ENCODE data around the gene KCNC3. TPM values are rescaled to one million over a fixed set of nuclear protein-coding genes. Genes with fewer than 3 reads are reported as not detected.

The KCNC3 gene
- total and polyA plus RNA-seq, 2 donors (not counting 3 experiments of a cell fraction or from before 2014, with no cell fraction given): 0.22 to 0.91 TPM

DNA sequence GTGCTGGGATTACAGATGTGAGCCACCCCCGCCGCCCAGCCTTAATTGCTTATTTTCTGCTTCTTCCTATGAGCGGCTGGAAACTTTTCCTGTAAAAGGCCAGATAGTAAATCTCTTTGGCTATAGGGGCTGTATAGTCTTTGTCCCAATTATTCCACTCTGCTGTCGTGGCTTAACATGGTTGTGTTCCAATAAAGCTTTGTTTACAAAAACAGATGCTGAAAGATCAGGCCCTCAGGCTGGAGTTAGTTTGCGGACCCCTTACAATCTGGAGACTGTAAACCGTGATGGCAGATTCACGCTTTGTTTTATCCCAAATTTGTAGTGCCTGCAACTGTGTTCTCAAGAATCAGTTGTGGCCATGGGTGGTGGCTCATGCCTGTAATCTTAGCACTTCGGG lies 10.7 kb downstream of the KCNC3 start:
- FAIRE-seq (no peak), DNase-seq (ENCODE audit: low read depth, low spot score) (no peak)
- H3K27me3 ChIP-seq (ENCODE audit: control insufficient read depth in 2 of 2, insufficient read depth in 2 of 2, low read length in 2 of 2): peaks cover 17 to 21% of the 10 kb centered on the region in 2 experiments
- no peaks in the 10 kb centered on the region for H3K79me2 ChIP-seq (ENCODE audit: control insufficient read depth, insufficient read depth, low read length)
- no peak overlapping the region for H3K27ac ChIP-seq (ENCODE audit: insufficient read depth, low read depth, low read length)
- no peak overlapping the region for H3K4me3 ChIP-seq (replicated peaks in 1 of 3; ENCODE audit: insufficient read depth in 1 of 3, low read depth in 1 of 3, low read length in 3 of 3)
- H4K20me1 ChIP-seq (replicated peaks; ENCODE audit: control insufficient read depth, extremely low read depth, insufficient read depth, low read length): no peaks in the 10 kb centered on the region
- H3K36me3 ChIP-seq (ENCODE audit: control insufficient read depth in 2 of 2, extremely low read depth in 1 of 2, insufficient read depth in 2 of 2, low read length in 2 of 2): no peaks in the 10 kb centered on the region
- no TSS peak for BruUV-seq (replicated peaks)
- POLR2A ChIA-PET: no interaction called here
- no peak overlapping the region for H3K9ac ChIP-seq (replicated peaks; ENCODE audit: extremely low read depth, insufficient read depth, low read length)
- no peak for TF ChIP-seq EZH2 (IDR thresholded peaks at IDR 0.05; ENCODE audit: borderline replicate concordance, low read depth, low read length, severe bottlenecking)
- TF ChIP-seq POLR2AphosphoS5 (IDR thresholded peaks at IDR 0.05; ENCODE audit: insufficient read depth, low read depth, low read length): no peak
- H2AFZ ChIP-seq (ENCODE audit: low read depth, low read length): no peak overlapping the region
- H3K4me1 ChIP-seq (ENCODE audit: control insufficient read depth, extremely low read depth, insufficient read depth, low read length): no peaks in the 10 kb centered on the region
- H3K4me2 ChIP-seq (ENCODE audit: insufficient read depth, low read length): no peak overlapping the region
- CTCF ChIA-PET: interaction anchor here (0.8 kb wide), 2 partner anchors 10 to 66 kb away, joined by 3 to 6 read pairs; partner anchors contain the start of gene KCNC3
- intact Hi-C loops (cut with micrococcal nuclease): no loop called here
- dilution Hi-C loops (cut with MboI; ENCODE audit: extremely low pct_ligation_motif_present, low sequenced_read_pairs): no loop called here
- no peaks in the 10 kb centered on the region for H3K9me1 ChIP-seq (replicated peaks; ENCODE audit: control insufficient read depth, extremely low read depth, insufficient read depth, low read length)
- H3K9me3 ChIP-seq (replicated peaks; ENCODE audit: control insufficient read depth, insufficient read depth, low read length): no peaks in the 10 kb centered on the region

DNA sequence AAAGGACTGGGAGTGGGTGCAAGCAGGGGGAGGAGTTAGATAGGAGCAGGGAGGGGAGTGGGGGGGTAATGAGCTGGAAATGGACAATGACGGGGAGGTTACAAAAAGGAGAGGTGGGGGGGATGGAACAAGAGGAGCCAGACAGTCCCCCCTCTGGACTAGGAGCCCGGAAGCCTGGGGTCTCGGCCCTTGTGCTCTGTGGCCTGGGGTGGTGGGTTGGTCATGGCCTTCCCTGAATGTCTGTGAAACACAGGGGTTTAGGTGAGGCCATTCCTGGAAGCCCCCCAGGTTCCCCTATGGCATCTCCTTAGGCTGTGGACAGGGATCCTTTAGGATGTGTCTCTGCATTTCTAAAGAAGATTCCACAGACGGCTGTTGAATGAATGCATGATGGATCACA lies 12.1 kb downstream of the KCNC3 start:
- dilution Hi-C loops (cut with MboI; ENCODE audit: extremely low pct_ligation_motif_present, low sequenced_read_pairs): no loop called here
- Histone ChIP-seq H3K9me1 (replicated peaks; ENCODE audit: control insufficient read depth, extremely low read depth, insufficient read depth, low read length) (no peaks in the 10 kb centered on the region), H3K9me3 (replicated peaks; ENCODE audit: control insufficient read depth, insufficient read depth, low read length) (no peaks in the 10 kb centered on the region), H3K79me2 (ENCODE audit: control insufficient read depth, insufficient read depth, low read length) (no peaks in the 10 kb centered on the region), H4K20me1 (replicated peaks; ENCODE audit: control insufficient read depth, extremely low read depth, insufficient read depth, low read length) (no peaks in the 10 kb centered on the region), H3K27me3 (ENCODE audit: control insufficient read depth in 2 of 2, insufficient read depth in 2 of 2, low read length in 2 of 2) (peaks cover 28 to 30% of the 10 kb centered on the region in 2 experiments), H3K27ac (ENCODE audit: insufficient read depth, low read depth, low read length) (no peak overlapping the region), H3K4me2 (ENCODE audit: insufficient read depth, low read length) (no peak overlapping the region), H3K36me3 (ENCODE audit: control insufficient read depth in 2 of 2, extremely low read depth in 1 of 2, insufficient read depth in 2 of 2, low read length in 2 of 2) (no peaks in the 10 kb centered on the region), H3K4me1 (ENCODE audit: control insufficient read depth, extremely low read depth, insufficient read depth, low read length) (no peaks in the 10 kb centered on the region), H3K4me3 (replicated peaks in 1 of 3; ENCODE audit: insufficient read depth in 1 of 3, low read depth in 1 of 3, low read length in 3 of 3) (no peak overlapping the region), H3K9ac (replicated peaks; ENCODE audit: extremely low read depth, insufficient read depth, low read length) (no peak overlapping the region), H2AFZ (ENCODE audit: low read depth, low read length) (no peak overlapping the region)
- DNase-seq (ENCODE audit: low read depth, low spot score) (no peak), FAIRE-seq (no peak)
- TF ChIP-seq JUN (IDR thresholded peaks at IDR 0.05; ENCODE audit: borderline replicate concordance, insufficient read depth, insufficient read length, low read depth) (no peak), EZH2 (IDR thresholded peaks at IDR 0.05; ENCODE audit: borderline replicate concordance, low read depth, low read length, severe bottlenecking) (no peak), POLR2AphosphoS5 (IDR thresholded peaks at IDR 0.05; ENCODE audit: insufficient read depth, low read depth, low read length) (no peak), GATA2 (IDR thresholded peaks at IDR 0.05; ENCODE audit: insufficient read depth, insufficient read length, low read depth, low read length) (no peak), FOS (IDR thresholded peaks at IDR 0.05; ENCODE audit: borderline replicate concordance, insufficient read depth, low read length) (no peak)
- TF ChIP-seq, protein P1, sequence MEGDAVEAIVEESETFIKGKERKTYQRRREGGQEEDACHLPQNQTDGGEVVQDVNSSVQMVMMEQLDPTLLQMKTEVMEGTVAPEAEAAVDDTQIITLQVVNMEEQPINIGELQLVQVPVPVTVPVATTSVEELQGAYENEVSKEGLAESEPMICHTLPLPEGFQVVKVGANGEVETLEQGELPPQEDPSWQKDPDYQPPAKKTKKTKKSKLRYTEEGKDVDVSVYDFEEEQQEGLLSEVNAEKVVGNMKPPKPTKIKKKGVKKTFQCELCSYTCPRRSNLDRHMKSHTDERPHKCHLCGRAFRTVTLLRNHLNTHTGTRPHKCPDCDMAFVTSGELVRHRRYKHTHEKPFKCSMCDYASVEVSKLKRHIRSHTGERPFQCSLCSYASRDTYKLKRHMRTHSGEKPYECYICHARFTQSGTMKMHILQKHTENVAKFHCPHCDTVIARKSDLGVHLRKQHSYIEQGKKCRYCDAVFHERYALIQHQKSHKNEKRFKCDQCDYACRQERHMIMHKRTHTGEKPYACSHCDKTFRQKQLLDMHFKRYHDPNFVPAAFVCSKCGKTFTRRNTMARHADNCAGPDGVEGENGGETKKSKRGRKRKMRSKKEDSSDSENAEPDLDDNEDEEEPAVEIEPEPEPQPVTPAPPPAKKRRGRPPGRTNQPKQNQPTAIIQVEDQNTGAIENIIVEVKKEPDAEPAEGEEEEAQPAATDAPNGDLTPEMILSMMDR (IDR thresholded peaks at IDR 0.05; ENCODE audit: extremely low read depth in 1 of 2, insufficient read depth in 1 of 2, low read depth in 1 of 2, low read length in 2 of 2): no peak
- TF ChIP-seq, protein P2, sequence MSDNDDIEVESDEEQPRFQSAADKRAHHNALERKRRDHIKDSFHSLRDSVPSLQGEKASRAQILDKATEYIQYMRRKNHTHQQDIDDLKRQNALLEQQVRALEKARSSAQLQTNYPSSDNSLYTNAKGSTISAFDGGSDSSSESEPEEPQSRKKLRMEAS (IDR thresholded peaks at IDR 0.05; ENCODE audit: insufficient read depth, insufficient read length): no peak
- POLR2A ChIA-PET: no interaction called here
- CTCF ChIA-PET: interaction anchor here (1.4 kb wide), 1 partner anchor 42 kb away, joined by 3 read pairs; no protein-coding TSS in a partner anchor
- intact Hi-C loops (cut with micrococcal nuclease): no loop called here
- no TSS peak for BruUV-seq (replicated peaks)

Data from endothelial cell of umbilical vein (primary cell).